ENCODE measurements around the gene INSRR.

Gene INSRR

DNA sequence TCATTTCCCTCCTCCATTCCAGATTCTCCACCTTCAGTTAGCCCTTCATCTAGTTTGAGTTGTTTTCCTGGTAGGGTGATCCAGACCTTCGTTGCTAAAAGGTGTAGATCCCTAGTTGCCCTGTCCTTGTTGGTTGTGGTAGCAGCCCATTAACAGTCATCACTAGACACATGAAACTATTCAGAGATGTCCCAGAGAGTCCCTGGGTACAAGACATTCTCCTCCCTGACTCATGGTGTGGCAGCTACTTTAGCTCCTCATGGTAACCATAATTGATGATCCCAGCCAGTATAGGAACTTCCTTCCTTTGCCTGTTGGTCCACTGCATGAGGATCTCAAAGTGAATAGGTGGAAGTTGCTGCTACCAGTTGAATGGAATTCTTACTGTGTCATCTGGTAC lies 36.2 kb downstream of the INSRR start:
- DNase-seq: no peak

DNA sequence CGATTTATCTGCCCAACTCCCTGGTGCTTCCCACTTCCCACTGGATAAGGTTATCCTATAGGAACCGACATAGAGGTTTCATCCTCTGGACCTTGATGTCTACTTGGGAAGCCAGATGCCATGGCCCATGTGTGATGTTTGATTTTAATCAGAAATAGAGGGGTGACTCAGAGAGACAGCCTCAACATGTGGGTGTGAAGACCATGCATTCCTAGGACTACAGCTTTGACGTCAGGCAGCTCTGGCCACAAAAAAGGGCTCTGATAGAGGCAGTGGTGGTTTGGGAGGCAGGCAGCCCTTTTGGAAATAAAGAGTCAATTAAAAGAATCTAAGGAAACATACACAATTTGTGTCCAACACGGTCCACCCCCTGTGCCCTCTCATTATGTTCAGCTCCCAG lies 37.1 kb downstream of the INSRR start:
- DNase-seq: no peak

DNA sequence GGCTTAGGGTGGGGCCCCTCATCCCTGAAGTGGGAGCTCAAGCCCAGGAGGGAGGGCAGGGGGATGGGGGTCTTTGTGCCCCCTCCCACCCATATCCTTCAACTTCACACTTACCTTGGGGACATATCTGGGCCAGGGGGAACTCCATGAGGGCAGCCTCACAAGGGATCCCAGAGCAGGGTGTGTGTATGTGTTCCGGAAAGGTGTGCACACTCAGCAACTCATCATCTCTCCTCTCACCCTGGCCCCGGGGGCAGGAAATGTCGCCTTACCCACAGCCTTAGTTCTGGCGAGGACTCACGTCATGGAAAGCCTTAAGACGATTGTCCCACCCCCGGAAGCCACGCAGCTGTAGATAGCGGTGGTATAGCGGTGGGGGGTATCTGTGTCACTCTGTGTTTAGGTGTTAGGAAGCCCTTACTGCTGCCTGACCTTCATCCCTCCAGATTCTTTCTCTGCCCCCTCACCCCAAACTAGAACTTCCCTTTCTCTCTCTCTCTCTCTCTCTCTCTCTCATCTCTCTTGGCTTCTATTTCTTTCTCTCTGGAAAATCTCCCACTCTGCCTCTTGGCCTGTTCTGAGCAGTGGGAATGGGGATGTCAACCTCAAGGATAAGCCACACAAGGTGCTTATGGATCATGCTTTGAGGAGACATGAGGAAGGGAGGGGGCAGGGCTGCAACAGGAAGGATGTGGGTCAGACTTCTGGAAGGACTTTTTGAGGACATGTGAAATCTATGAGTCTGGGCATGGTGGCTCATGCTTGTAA lies 42.2 kb downstream of the INSRR start, which contains the start of gene SH2D2A:
TSS of gene SH2D2A (minus strand) at position 288 of the 768 bp plus-strand sequence. CDS start at position 148, 140 bp downstream.
- no peak for DNase-seq

DNA sequence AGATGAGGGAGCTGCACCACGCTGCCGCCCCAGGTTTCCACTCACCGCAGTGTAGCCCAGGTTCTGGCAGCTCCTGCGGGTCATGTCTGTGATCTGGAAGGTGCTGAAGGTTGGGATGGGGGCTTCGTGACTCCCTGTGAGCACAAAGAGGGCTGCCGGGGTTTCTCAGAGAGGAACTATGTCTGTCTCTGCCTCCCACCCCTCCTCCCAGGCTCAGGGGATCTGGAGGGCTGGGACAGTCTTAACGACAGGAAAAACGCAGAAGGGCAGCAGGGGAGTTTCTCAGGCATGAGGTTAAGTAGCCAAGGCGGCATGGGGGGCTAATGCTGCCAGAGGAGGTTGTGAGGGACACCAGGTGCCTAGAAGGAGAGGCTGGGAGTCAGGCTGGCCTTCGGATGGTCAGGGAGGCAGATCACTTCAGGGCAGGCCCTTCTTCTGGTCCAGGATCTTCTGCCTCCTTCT lies 42.9 kb downstream of the INSRR start:
- no peak for DNase-seq

DNA sequence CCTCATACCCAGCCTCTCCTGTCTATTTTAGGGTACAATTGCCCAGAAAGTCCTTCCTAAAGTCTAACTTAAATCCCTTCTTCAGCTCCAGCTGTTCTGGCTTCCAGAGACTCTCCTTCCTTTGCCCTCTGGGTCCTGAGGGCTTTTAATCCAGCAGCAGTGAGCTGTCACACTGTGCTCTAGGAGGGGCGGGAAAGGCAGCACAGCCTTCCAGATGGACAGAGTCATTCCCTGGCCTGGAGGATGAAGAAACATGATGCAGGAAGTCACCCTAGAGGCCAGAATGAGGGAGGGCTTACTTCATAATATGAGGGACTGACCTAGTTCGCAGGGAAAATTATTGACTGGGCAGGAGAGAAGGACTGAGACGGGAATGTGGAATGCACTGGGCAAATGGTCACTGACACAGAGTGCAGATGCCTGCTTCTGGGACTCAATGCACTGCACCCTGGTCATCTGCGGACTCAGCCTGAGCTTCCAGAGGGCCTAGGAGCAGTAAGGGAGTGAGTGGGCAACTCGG lies 43.5 kb downstream of the INSRR start:
- no peak for DNase-seq

DNA sequence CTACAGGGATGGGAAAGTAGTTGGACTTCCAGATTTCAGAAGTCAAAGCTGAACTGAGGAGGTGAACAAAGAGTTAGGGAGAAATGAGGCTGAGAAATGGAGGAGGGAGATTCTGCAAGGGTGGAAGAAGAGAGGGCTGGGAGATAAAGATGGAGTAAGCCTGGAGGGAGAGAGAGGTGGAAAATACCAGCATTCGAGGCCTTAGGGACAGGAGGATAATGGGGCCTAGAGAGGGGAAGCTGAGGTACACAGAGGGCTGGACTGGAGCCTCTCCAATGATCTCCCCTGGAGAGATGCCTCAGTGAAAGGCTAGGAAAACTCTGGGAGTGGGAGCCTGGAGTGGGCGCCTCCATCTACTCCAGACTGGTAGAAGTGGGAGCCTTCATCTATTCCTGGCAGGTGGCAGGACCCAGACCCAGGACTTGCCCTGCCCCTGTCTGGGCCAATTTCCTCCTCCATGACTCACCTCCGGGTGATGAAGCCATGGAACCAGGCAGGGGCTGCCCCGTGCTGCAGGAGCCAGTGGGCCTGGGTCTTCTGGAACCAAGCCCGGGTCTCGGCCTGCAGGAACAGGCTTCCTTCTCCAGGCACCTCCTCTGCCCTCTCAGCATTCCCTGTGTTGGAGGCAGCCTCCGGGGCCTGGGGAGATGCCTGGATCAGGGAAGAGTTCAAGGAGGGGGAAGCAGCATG lies 44.2 kb downstream of the INSRR start:
- no peak for DNase-seq

DNA sequence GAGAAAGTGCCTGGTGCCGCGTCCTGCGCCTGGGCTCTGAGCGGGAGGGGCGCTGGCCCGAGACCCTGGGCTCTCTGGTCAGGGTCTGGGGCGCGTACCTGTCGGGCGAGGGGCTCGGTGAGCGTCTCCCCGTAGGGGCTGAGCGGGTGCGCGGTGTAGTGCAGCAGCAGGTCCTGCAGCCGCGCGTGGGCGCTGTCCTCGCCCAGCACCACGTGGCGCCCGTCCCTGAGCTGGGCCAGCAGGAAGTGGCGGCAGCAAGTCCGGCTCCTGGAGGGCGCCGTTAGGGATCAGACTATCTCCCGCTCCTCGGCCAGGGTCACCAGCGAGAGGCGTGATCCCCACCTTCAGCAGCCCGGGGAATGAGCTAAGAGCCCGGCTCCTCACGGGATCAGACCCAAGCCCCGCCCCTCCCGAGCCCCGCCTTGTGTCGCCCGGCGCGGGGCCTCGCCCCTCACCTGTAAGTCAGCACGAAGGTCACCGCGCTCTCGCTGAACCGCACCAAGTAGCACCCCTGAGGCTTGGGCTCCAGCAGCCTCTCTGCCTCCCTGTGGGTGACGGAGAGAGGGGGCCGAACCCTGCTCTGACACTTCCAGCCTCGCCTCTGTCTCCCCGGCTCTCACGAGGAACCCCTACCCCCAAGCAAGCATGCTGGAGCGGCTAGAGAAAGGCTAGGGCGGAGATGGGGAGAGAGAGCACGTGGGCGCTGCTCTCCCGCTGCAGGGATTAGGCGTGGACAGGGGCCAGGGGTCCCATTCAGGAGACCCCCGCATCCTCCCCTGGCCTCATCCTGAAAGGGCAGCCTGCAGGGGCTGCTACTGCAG lies 45.0 kb downstream of the INSRR start:
- DNase-seq: peak; percentile 44

DNA sequence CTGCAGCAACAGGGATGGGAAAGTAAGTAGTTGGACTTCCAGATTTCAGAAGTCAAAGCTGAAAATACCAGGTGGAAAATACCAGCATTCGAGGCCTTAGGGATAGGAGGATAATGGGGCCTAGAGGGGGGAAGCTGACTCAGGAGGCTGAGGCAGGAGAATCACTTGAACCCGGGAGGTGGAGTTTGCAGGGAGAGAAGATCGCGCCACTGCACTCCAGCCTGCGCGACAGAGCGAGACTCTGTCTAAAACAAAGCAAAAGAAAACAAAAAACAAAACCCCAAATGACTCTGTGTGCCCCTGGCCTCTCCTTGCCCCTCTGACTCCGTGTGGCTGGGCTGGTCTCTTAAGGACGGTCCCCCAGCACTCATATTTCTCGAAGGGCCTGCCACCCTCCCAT lies 45.6 kb downstream of the INSRR start:
- no peak for DNase-seq

DNA sequence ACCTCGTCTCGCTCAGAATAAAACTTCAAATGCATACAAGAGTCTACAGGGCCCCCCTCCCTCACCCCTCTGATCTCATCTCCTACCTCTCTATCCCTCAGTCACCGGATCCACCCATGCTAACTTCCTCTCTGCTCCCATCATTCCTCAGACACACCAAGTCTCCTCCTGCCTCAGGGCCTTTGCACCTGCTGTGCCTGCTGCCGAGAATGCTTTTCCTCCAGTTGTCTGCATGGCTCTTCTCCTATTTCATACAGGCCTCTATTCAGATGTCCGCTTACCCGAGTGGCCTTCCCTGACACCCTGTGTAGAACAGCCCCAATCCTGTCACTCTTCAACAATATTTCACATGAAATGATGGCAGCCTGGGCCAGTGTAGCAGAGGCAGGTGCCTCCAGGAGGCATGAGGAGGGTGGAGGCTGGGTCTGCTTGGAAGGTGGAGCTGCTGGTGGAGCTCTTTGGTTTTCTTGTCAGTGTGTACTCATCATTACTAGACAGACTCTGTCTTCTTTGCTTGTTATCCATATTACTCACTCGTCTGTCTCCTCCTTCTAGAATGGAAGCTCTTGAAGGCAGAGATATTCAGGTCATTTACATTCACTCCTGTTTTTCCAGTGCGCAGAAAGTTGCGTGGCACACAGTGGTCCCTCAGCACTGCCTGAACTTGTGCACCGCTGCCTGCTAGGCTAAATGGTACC lies 46.5 kb downstream of the INSRR start:
- DNase-seq: no peak

DNA sequence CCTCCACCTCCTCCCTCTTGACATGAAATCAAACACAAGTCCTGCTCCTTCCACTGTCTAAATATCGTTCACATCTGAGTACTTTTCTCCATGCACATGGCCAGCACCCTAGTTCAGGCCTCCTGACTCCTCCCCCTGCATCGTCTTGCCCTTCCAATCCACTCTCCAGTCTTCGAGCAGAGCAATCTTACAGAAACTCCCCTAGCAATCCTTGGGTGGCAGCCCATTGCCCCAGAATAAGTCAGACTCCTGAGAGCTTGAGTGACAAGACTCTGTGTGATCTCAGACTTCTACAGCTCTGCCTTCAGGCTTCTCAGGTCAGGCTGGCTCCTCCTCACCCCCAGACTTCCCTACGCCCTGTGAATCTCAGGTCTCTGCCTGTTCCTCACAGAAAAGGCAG lies 47.7 kb downstream of the INSRR start:
- no peak for DNase-seq

DNA sequence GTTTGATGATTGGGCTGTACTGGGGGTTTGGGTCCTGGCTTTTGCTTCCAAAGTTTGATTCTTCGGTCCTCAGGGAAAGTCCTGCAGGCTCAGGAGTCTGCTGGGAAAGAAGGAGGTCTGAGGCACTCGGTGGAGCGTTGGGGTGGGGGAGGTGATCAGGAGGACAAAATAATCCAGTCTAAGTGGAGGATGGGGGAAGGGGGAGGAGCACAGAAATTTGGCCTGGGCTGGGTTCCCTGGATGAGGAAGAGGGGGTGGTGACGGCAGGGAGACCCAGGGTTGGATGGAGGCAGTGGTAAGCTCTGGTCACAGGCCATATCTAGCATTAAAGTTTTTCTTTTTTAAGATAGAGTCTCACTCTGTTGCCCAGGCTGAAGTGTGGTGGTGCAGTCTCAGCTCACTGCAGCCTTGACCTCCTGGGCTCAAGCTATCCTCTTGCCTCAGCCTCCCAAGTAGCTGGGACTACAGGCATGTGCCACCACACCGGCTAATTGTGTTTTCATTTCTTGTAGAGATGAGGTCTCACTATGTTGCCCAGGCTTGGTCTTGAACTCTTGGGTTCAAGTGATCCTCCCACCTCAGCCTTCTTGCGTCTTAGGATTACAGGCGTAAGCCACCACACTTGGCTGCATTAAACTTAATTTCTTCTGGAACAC lies 49.1 kb downstream of the INSRR start:
- no peak for DNase-seq

DNA sequence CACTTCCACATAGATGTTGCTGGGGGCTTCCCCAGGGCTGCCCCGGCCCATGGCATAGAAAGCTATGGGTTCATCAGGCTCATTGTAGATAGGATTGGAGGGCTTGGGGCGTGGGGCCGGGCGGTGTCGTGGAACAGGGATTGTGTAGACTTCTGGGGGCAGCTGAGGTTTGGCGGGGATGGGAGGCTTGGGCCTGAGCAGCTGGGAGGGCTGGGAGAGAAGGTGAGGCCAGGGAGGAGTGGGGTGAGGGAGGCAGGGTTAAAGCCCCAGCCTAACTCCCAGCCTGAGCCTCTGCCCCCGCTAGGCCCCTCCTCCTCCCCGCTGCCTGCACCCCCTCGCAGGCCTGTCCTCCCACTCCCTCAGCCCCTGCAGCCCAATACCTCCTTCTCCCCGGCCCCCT lies 49.6 kb downstream of the INSRR start:
- DNase-seq: no peak

DNA sequence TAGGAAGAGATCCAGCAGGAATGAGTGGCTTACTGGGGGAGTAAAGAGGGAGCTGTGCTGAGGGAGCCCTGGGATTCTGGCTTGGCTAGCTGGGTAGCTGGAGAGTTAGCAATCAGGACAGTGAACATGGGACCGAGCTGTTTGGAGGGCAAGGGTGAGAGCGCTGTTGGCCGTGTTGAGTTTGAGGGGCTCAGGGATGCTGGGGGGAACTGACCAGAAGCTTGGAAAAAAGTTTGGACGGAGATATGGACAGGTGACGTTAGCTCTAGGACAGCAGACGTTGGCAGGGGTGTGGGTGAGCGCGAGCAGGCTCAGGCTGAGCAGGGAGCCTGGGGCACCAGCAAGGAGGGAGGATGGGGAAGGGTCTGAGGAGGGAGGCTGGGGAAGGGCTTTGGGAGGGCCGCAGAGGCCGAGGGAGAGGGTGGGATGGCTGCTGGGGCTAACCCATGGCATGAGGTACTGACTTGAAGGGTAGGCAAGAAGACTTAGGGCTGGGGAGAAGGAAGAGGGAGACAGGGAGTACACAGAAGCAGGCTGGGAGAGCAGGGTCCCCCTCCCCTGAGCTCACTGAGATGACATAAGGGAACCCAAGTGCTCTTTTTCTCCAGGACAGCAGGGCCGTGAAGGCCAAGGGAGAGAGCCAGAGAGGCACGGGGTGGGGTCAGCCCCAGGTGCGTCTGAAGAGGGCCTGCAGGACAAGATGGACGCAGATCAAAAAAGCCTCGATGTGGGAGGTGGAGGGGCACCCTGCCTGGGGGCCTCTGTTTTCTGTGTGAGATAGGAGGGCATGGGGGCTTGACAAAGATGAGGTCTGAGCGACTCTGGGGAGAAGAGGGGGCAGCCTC lies 50.5 kb downstream of the INSRR start:
- no peak for DNase-seq

DNA sequence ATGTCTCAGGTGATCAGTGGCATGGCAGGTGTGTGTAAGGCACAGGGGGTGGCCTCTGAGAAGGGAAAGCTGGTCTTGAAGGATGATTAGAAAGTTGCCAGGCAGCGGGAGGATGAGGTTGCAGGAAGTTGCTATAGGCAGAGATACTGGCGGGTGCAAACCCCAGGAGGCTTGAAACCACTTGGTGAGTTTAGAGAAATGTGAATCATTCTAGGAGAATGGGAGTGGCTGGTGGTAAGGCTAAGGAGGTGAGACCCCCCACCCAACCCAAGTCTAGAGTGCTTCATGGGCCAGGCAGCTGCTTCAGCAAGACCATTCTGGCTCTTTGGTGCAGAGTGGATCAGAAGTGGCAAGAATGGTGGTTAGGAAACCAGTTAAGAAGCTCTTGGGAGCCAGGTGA lies 51.3 kb downstream of the INSRR start:
- no peak for DNase-seq

DNA sequence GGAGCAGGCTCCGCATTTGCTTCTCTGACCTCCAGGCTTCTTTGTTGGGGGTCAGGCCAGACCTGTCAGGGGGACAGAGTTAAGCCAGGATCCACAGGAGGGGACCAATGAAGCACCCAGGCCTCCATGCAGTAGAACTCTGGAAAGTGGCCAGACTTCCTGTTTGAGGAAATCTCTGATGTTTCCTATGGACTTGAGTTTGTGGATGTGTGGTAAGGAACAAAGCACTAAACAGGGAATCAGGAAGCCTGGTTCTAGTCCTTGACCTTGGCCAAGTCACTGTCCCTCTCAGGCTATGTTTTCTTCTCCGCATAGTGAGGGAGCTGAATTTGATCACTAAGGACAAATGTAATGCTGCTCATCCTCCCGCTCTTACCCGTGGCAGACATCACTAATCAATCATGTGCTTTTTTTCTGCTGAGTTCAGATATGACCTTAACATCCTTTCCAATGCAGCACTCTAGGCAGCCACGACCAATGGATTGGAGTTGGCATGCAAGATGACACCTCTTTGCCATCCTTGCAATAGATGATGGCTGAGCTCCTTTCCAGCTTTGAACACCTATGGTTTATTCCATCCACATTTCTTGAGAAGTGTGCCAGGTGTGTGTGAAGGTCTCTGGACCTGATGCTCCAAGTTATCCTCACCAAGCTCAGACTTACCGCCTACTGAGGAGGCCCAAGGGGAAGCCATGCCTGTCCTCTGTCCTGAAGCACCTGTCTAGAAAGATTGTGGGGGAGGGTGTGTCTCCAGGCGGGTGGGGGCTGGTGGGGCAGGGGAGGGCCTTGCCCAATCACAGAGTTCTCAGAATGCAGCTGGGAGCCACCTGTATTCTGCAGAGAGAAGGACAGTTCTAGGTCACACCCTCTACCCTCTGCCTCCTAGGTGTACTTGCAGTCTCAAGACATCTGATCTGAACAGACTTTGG lies 52.1 kb downstream of the INSRR start:
- no peak for DNase-seq

DNA sequence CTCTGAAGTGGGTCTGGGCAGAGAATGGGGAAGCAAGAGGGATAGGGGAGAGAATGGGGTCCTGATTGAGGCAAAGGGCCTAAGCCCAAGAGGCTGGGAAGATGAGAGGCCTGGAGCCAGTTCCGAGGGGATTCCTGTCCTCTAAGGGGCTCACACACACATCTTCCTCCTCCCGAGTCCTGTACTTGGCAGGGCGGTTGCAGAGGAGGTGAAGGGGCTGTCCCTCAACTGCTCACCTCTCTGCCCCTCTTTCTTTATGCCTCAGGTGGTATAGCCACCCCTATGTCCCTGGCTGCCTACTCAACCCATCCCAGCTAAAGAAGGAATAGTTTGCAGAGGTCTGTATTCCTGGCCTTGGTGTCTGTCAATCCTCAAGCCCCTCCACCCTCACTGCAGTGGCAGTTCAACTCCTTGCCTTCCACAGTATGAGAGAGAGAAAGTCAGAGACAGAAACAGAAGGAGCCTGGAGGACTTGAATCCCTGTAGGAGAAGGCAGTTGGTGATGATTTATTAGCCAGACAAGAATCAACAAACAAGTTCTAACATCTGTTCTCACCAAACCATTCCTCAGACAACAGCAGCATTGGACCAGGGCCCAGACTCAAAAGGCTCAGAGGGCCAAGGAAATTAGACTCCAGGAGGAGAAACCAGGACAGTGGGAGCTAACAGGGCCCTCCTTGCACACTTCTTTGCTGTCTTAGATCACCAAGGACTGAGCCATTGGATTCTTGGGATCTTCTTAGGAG lies 53.0 kb downstream of the INSRR start:
- no peak for DNase-seq

DNA sequence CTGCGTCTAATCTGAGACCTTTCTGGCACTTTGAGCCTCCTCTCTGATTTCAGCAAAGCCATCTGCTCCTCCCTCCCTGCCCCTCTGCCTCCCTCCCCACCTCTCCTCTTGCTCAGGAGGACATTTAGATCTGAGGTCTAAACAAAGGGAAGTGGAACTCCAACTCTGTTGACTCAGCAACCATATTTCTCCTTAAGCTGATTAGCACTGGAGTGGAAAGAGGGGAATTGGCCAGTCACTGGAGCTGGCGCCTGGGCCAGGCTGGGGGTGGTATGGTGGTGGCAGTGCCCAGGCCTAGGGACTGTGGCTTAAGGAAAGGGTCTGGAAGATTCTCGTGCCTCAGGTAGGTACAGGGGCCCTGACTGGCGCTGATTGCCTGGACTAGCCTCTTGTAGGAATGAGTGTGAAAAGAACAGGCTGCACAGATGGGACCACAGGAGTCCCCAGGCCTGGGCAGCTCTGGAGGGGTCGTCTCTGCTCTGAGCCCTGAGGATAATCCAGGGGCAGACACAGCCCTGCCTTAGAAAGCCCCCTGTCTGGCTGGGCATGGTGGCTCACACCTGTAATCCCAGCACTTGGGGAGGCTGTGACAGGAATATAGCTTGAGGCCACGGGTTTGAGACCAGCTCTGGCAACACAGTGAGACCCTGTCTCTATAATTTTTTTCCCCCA lies 54.2 kb downstream of the INSRR start:
- no peak for DNase-seq

DNA sequence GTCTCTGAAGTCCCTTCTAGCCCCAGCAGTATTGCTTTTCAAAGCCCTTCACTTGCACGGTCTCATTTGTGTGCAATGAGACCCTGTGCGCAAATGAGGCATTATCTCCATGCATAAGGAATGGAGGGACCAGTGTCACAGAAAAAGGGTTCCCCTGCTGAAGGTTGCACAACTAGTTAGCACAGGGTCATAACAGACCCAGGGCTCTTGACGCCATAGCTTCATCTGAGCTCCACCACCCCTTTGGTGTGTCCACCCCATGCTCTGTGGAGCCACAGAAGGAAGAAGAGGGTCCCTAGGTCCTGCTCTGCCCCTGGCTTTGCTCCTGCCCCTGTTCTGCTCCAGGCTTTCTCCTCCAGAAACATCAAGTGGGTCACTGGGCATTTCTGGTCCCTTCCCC lies 54.9 kb downstream of the INSRR start:
- no peak for DNase-seq

All from NCI-H1105 (cell line).